K562 (cell line): ENCODE results near the gene HSPB1. TPM values are rescaled to one million over a fixed set of nuclear protein-coding genes. Genes with fewer than 3 reads are reported as not detected.

Experiments
- ARNT ChIP-seq, 2 experiments: fragments of 450-650 bp; IDR thresholded peaks; 2 replicates each; pipeline ENCODE4 v1.6.1; 2016; ENCODE audit warnings: mild to moderate bottlenecking in 1 of 2
- BRF1 ChIP-seq: IDR thresholded peaks from 3 replicates; pipeline ENCODE4 v1.6.1; 2011; ENCODE audit warnings: borderline replicate concordance, mild to moderate bottlenecking; ENCODE audit not compliant: insufficient read length; ENCODE audit errors: extremely low read depth
- CREB1 ChIP-seq, 2 experiments: sonication (generic) in 1 of 2; formaldehyde crosslinking in 1 of 2; IDR thresholded peaks; 2 replicates each; pipeline versions ENCODE4 v1.6.1 to v1.8.0; 2012 to 2022; ENCODE audit warnings: inconsistent platforms in 1 of 2, mild to moderate bottlenecking in 1 of 2, missing genetic modification reagents in 1 of 2, moderate library complexity in 1 of 2
- CXXC5 ChIP-seq: fragments of 250-450 bp; sonication (Bioruptor Pico); IDR thresholded peaks from 2 replicates; pipeline ENCODE4 v1.8.0; 2022; ENCODE audit warnings: inconsistent platforms, mild to moderate bottlenecking, moderate library complexity
- EHMT2 ChIP-seq: fragments of 450-650 bp; IDR thresholded peaks from 2 replicates; pipeline ENCODE4 v1.6.1; 2018; ENCODE audit warnings: antibody characterized with exemption
- ETV1 ChIP-seq: fragments of 450-650 bp; conservative IDR thresholded peaks from 2 replicates; pipeline ENCODE4 v1.6.1; 2016; ENCODE audit warnings: missing genetic modification characterization, control low read depth, low read depth, missing compliant biosample characterization
- HLTF ChIP-seq: fragments of 450-650 bp; IDR thresholded peaks from 2 replicates; pipeline ENCODE4 v1.6.1; 2016
- KLF1 ChIP-seq: fragments of 450-650 bp; IDR thresholded peaks from 2 replicates; pipeline ENCODE4 v1.6.1; 2016; ENCODE audit warnings: missing genetic modification characterization, missing compliant biosample characterization
- KLF16 ChIP-seq: IDR thresholded peaks from 2 replicates; pipeline ENCODE4 v1.6.1; 2016; ENCODE audit warnings: antibody characterized with exemption
- PHF21A ChIP-seq: fragments of 450-650 bp; IDR thresholded peaks from 2 replicates; pipeline ENCODE4 v1.6.1; 2017; ENCODE audit warnings: low read depth, borderline replicate concordance
- RAD51 ChIP-seq: fragments of 450-650 bp; IDR thresholded peaks from 2 replicates; pipeline ENCODE4 v1.7.1; 2016; ENCODE audit warnings: low read depth, mild to moderate bottlenecking, borderline replicate concordance
- SMAD1 ChIP-seq: fragments of 150-350 bp; IDR thresholded peaks from 2 replicates; pipeline ENCODE4 v1.6.1; 2014; ENCODE audit warnings: low read length, low read depth; ENCODE audit not compliant: partially characterized antibody
- ZNF184 ChIP-seq: sonication (generic); formaldehyde crosslinking; IDR thresholded peaks from 2 replicates; pipeline ENCODE4 v1.5.0; 2020; ENCODE audit warnings: missing genetic modification reagents
- ZNF274 ChIP-seq: IDR thresholded peaks from 2 replicates; pipeline ENCODE4 v1.6.1; 2011; ENCODE audit warnings: low read depth, mild to moderate bottlenecking, low read length, moderate library complexity, borderline replicate concordance
- polyA plus RNA-seq, 8 experiments: library from polyadenylated mRNA; depleted of rRNA in 4 of 8; stranded (reverse) in 5 of 8; unstranded in 3 of 8; fragments of >200 nt; fragmentation: Nextera tagmentation in 2 of 8; fragmentation: Illumina TruSeq in 1 of 8; extraction: Ambion mirVana in 2 of 8; extraction: Trizol in 1 of 8; gene quantifications; 2 replicates each; pipeline versions ENCODE4 v1.2.1 to v1.2.3, GENCODE V29; 2011 to 2014; ENCODE audit warnings: inconsistent platforms in 1 of 8, missing spikeins in 1 of 8
- total RNA-seq, 7 experiments: library from RNA; depleted of rRNA in 6 of 7; stranded (reverse); fragments of >200 nt in 6 of 7; fragmentation: Illumina TruSeq in 2 of 7; extraction: Trizol in 2 of 7; gene quantifications; 2 replicates each; pipeline versions ENCODE4 v1.2.1 to v1.2.3, GENCODE V29; 2011 to 2021; ENCODE audit warnings: low replicate concordance in 1 of 7
- TF ChIP-seq, protein P1 (sequence below): fragments of 450-650 bp; formaldehyde crosslinking; IDR thresholded peaks from 2 replicates; pipeline ENCODE4 v1.4.0; 2020; ENCODE audit warnings: mild to moderate bottlenecking
- TF ChIP-seq, protein P2 (sequence below), 2 experiments: fragments of 450-650 bp; IDR thresholded peaks; 2 replicates each; pipeline ENCODE4 v1.6.1; 2018; ENCODE audit warnings: mild to moderate bottlenecking in 2 of 2, low read depth in 1 of 2; ENCODE audit not compliant: partially characterized antibody in 2 of 2
- TF ChIP-seq, protein P3 (sequence below): fragments of 450-650 bp; IDR thresholded peaks from 2 replicates; pipeline ENCODE4 v1.7.0; 2016; ENCODE audit warnings: borderline replicate concordance
- TF ChIP-seq, protein P4 (sequence below): fragments of 450-650 bp; conservative IDR thresholded peaks from 2 replicates; pipeline ENCODE4 v1.6.1; 2016; ENCODE audit warnings: missing genetic modification characterization, low read depth, mild to moderate bottlenecking, control low read depth, missing compliant biosample characterization

The HSPB1 gene
- total and polyA plus RNA-seq, 9 of the 15 experiments (the other 6 are each of a cell fraction or from before 2014, with no cell fraction given) = 27.1 to 522 (median 138) TPM

DNA sequence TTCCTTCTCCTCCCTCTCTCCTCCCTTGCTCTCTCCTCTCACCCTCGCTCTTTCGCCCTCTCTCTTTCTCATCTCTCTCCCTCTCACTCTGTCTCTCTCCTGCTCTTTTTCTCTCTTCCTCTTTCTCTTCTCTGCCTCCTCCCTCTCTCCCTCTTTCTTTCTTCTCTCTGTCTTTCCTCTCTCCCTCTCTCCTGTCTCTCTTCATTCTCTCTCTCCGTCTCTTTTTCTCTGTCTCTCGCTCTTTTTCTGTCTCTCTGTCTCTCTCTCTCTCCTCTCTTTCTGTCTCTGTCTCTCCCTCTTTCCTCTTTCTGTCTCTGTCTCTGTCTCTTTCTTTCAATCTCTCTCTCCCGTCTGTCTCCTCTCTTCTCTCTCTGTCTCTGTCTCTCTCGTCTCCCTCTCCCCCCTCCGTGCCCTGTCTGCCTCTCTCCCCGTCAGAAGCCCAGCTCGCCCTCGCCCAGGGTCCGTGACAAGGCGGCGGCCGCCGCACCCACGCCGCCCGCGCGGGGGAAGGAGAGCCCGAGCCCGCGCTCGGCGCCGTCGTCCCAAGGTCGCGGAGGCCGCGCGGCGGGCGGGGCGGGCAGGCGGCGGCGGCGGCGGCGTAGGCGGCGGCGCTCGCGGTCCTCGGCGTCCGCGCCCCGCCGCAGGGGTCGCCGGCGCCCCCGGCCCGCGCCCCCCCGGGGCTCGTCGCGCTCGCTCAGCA, 21.3 kb upstream of the HSPB1 start (continued):
- TF ChIP-seq, protein P1, sequence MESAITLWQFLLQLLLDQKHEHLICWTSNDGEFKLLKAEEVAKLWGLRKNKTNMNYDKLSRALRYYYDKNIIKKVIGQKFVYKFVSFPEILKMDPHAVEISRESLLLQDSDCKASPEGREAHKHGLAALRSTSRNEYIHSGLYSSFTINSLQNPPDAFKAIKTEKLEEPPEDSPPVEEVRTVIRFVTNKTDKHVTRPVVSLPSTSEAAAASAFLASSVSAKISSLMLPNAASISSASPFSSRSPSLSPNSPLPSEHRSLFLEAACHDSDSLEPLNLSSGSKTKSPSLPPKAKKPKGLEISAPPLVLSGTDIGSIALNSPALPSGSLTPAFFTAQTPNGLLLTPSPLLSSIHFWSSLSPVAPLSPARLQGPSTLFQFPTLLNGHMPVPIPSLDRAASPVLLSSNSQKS = no peak
- TF ChIP-seq, protein P2, sequence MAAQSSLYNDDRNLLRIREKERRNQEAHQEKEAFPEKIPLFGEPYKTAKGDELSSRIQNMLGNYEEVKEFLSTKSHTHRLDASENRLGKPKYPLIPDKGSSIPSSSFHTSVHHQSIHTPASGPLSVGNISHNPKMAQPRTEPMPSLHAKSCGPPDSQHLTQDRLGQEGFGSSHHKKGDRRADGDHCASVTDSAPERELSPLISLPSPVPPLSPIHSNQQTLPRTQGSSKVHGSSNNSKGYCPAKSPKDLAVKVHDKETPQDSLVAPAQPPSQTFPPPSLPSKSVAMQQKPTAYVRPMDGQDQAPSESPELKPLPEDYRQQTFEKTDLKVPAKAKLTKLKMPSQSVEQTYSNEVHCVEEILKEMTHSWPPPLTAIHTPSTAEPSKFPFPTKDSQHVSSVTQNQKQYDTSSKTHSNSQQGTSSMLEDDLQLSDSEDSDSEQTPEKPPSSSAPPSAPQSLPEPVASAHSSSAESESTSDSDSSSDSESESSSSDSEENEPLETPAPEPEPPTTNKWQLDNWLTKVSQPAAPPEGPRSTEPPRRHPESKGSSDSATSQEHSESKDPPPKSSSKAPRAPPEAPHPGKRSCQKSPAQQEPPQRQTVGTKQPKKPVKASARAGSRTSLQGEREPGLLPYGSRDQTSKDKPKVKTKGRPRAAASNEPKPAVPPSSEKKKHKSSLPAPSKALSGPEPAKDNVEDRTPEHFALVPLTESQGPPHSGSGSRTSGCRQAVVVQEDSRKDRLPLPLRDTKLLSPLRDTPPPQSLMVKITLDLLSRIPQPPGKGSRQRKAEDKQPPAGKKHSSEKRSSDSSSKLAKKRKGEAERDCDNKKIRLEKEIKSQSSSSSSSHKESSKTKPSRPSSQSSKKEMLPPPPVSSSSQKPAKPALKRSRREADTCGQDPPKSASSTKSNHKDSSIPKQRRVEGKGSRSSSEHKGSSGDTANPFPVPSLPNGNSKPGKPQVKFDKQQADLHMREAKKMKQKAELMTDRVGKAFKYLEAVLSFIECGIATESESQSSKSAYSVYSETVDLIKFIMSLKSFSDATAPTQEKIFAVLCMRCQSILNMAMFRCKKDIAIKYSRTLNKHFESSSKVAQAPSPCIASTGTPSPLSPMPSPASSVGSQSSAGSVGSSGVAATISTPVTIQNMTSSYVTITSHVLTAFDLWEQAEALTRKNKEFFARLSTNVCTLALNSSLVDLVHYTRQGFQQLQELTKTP (IDR thresholded peaks at IDR 0.05; ENCODE audit: low read depth in 1 of 2, partially characterized antibody in 2 of 2) = peak in 1 of 2 experiments; percentile 19
- TF ChIP-seq SMAD1 = no peak
- TF ChIP-seq, protein P3, sequence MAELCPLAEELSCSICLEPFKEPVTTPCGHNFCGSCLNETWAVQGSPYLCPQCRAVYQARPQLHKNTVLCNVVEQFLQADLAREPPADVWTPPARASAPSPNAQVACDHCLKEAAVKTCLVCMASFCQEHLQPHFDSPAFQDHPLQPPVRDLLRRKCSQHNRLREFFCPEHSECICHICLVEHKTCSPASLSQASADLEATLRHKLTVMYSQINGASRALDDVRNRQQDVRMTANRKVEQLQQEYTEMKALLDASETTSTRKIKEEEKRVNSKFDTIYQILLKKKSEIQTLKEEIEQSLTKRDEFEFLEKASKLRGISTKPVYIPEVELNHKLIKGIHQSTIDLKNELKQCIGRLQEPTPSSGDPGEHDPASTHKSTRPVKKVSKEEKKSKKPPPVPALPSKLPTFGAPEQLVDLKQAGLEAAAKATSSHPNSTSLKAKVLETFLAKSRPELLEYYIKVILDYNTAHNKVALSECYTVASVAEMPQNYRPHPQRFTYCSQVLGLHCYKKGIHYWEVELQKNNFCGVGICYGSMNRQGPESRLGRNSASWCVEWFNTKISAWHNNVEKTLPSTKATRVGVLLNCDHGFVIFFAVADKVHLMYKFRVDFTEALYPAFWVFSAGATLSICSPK = peak; percentile 84; the same call in 1 of the 2 replicates
- TF ChIP-seq ARNT (IDR thresholded peaks at IDR 0.05) = peak; percentile 72 to 76; a peak in 2 of 4 replicates
- peak; percentile 51 for TF ChIP-seq CXXC5 (CRISPR knock-in tag)
- TF ChIP-seq KLF1 = no peak
- TF ChIP-seq, protein P4, sequence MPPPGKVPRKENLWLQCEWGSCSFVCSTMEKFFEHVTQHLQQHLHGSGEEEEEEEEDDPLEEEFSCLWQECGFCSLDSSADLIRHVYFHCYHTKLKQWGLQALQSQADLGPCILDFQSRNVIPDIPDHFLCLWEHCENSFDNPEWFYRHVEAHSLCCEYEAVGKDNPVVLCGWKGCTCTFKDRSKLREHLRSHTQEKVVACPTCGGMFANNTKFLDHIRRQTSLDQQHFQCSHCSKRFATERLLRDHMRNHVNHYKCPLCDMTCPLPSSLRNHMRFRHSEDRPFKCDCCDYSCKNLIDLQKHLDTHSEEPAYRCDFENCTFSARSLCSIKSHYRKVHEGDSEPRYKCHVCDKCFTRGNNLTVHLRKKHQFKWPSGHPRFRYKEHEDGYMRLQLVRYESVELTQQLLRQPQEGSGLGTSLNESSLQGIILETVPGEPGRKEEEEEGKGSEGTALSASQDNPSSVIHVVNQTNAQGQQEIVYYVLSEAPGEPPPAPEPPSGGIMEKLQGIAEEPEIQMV (tag) = peak; percentile 78; the same call in 1 of the 2 replicates
- no peak for TF ChIP-seq CREB1 (IDR thresholded peaks at IDR 0.05)
- no peak for TF ChIP-seq CREB1 (CRISPR knock-in tag; IDR thresholded peaks at IDR 0.05)
- no peak for TF ChIP-seq ZNF184
- TF ChIP-seq PHF21A = peak; percentile 58; the same call in 1 of the 2 replicates
- TF ChIP-seq EHMT2 = peak; percentile 69
- TF ChIP-seq HLTF = peak; percentile 88; the same call in 1 of the 2 replicates
- TF ChIP-seq RAD51 = no peak
- TF ChIP-seq ETV1 (tag) = no peak
- no peak for TF ChIP-seq BRF1
- TF ChIP-seq KLF16 = no peak
- no peak for TF ChIP-seq ZNF274
